HEK293 (cell line): ENCODE data around the gene SERF2.

Experiments used
- BCL11A ChIP-seq: fragments of 450-650 bp; formaldehyde crosslinking; IDR thresholded peaks from 2 replicates; pipeline ENCODE4 v1.5.1; 2016; ENCODE audit warnings: low read depth, missing biosample characterization, missing genetic modification characterization
- GLIS1 ChIP-seq: fragments of 450-650 bp; formaldehyde crosslinking; IDR thresholded peaks from 2 replicates; pipeline ENCODE4 v1.5.1; 2016; ENCODE audit warnings: missing biosample characterization, missing genetic modification characterization
- GLIS2 ChIP-seq: fragments of 450-650 bp; formaldehyde crosslinking; IDR thresholded peaks from 2 replicates; pipeline ENCODE4 v1.5.1; 2016; ENCODE audit warnings: missing biosample characterization, missing genetic modification characterization
- KLF16 ChIP-seq: fragments of 450-650 bp; formaldehyde crosslinking; IDR thresholded peaks from 2 replicates; pipeline ENCODE4 v1.5.1; 2017; ENCODE audit warnings: missing biosample characterization, missing genetic modification characterization
- KLF7 ChIP-seq: fragments of 450-650 bp; formaldehyde crosslinking; IDR thresholded peaks from 2 replicates; pipeline ENCODE4 v1.5.1; 2016; ENCODE audit warnings: missing biosample characterization, missing genetic modification characterization, borderline replicate concordance
- OSR2 ChIP-seq: fragments of 450-650 bp; formaldehyde crosslinking; IDR thresholded peaks from 2 replicates; pipeline ENCODE4 v1.5.1; 2016; ENCODE audit warnings: missing biosample characterization, missing genetic modification characterization
- PRDM1 ChIP-seq: fragments of 450-650 bp; formaldehyde crosslinking; IDR thresholded peaks from 2 replicates; pipeline ENCODE4; 2016; ENCODE audit warnings: missing biosample characterization, missing genetic modification characterization
- REPIN1 ChIP-seq: fragments of 450-650 bp; formaldehyde crosslinking; IDR thresholded peaks from 2 replicates; pipeline ENCODE4 v1.5.1; 2017; ENCODE audit warnings: missing biosample characterization, missing genetic modification characterization, low read depth
- ZBTB21 ChIP-seq: fragments of 450-650 bp; formaldehyde crosslinking; IDR thresholded peaks from 2 replicates; pipeline ENCODE4 v1.5.1; 2017; ENCODE audit warnings: missing biosample characterization, missing genetic modification characterization
- ZEB2 ChIP-seq: fragments of 450-650 bp; formaldehyde crosslinking; IDR thresholded peaks from 2 replicates; pipeline ENCODE4 v1.5.1; 2016; ENCODE audit warnings: missing biosample characterization, missing genetic modification characterization
- ZFP69B ChIP-seq: fragments of 450-650 bp; formaldehyde crosslinking; IDR thresholded peaks from 2 replicates; pipeline ENCODE4 v1.5.1; 2016; ENCODE audit warnings: missing biosample characterization, missing genetic modification characterization
- ZIC2 ChIP-seq: fragments of 450-650 bp; formaldehyde crosslinking; IDR thresholded peaks from 2 replicates; pipeline ENCODE4 v1.5.1; 2016; ENCODE audit warnings: missing biosample characterization, missing genetic modification characterization
- ZNF830 ChIP-seq: fragments of 450-650 bp; IDR thresholded peaks from 2 replicates; pipeline ENCODE4 v1.5.0; 2018; ENCODE audit warnings: missing biosample characterization, missing genetic modification characterization, low read depth, mild to moderate bottlenecking, moderate library complexity
- ZXDB ChIP-seq: fragments of 450-650 bp; formaldehyde crosslinking; IDR thresholded peaks from 2 replicates; pipeline ENCODE4 v1.5.1; 2016; ENCODE audit warnings: missing biosample characterization, missing genetic modification characterization
- TF ChIP-seq, protein P1 (sequence below): fragments of 450-650 bp; formaldehyde crosslinking; IDR thresholded peaks from 2 replicates; pipeline ENCODE4 v1.5.1; 2017; ENCODE audit warnings: missing biosample characterization, missing genetic modification characterization
- TF ChIP-seq, protein P2 (sequence below): fragments of 450-650 bp; formaldehyde crosslinking; IDR thresholded peaks from 2 replicates; pipeline ENCODE4 v1.5.1; 2016; ENCODE audit warnings: missing biosample characterization, missing genetic modification characterization
- TF ChIP-seq, protein P3 (sequence below): fragments of 450-650 bp; formaldehyde crosslinking; optimal IDR thresholded peaks from 2 replicates; pipeline ENCODE3; 2016; ENCODE audit warnings: missing biosample characterization, mild to moderate bottlenecking, missing genetic modification characterization
- TF ChIP-seq, protein P4 (sequence below): fragments of 450-650 bp; formaldehyde crosslinking; IDR thresholded peaks from 2 replicates; pipeline ENCODE4 v1.5.1; 2016; ENCODE audit warnings: missing biosample characterization, missing genetic modification characterization
- TF ChIP-seq, protein P5 (sequence below): fragments of 450-650 bp; formaldehyde crosslinking; IDR thresholded peaks from 2 replicates; pipeline ENCODE4 v1.5.1; 2016; ENCODE audit warnings: missing biosample characterization, missing genetic modification characterization
- TF ChIP-seq, protein P6 (sequence below): fragments of 450-650 bp; formaldehyde crosslinking; IDR thresholded peaks from 2 replicates; pipeline ENCODE4 v1.5.1; 2016; ENCODE audit warnings: missing biosample characterization, missing genetic modification characterization, borderline replicate concordance
- TF ChIP-seq, protein P7 (sequence below): fragments of 450-650 bp; formaldehyde crosslinking; IDR thresholded peaks from 2 replicates; pipeline ENCODE4 v1.5.1; 2016; ENCODE audit warnings: missing biosample characterization, missing genetic modification characterization

Gene SERF2

DNA sequence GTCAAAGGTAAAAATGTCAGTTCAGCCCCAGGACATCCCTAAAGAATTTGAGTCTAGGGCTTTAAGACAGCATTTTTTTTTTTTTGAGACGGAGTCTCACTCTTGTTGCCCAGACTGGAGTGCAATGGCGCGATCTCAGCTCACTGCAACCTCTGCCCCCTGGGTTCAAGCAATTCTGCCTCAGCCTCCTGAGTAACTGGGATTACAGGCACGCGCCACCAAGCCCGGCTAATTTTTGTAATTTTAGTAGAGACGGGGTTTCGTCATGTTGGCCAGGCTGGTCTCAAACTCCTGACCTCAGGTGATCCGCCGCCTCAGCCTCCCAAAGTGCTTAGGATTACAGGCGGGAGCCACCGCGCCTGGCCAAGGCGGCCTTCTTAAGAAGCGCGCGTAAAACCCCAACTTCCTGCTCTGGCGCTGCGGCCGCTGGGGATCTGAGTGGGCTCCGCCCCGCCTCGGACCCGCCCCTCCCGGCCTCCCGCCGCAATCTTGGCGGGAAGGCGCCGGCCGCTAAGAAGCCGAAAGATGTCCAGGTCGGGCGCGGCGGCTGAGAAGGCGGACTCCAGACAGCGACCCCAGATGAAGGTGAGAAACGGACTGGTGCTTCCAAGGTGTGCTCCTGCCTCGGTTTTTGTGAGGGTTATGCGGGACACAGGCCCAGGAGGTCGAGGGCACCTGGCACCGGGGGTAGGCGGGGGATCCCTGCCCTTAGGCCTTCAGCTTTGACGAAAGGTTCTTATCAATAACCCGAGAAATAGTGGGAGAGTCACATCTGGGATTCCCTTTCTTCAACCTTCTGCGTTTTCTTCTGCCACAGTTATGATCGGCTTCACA lies 34.6 kb downstream of the SERF2 start, which contains the start of gene WDR76 (continued):
- TF ChIP-seq, protein P1, sequence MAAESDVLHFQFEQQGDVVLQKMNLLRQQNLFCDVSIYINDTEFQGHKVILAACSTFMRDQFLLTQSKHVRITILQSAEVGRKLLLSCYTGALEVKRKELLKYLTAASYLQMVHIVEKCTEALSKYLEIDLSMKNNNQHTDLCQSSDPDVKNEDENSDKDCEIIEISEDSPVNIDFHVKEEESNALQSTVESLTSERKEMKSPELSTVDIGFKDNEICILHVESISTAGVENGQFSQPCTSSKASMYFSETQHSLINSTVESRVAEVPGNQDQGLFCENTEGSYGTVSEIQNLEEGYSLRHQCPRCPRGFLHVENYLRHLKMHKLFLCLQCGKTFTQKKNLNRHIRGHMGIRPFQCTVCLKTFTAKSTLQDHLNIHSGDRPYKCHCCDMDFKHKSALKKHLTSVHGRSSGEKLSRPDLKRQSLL (tag by site-specific recombination): no peak
- TF ChIP-seq GLIS1 (tag by site-specific recombination): peak; percentile 79
- TF ChIP-seq REPIN1: 0 out of 2 replicates have a peak, but pooled peaks have one; percentile 29
- TF ChIP-seq ZFP69B (tag by site-specific recombination): peak; percentile 83
- TF ChIP-seq, protein P2, sequence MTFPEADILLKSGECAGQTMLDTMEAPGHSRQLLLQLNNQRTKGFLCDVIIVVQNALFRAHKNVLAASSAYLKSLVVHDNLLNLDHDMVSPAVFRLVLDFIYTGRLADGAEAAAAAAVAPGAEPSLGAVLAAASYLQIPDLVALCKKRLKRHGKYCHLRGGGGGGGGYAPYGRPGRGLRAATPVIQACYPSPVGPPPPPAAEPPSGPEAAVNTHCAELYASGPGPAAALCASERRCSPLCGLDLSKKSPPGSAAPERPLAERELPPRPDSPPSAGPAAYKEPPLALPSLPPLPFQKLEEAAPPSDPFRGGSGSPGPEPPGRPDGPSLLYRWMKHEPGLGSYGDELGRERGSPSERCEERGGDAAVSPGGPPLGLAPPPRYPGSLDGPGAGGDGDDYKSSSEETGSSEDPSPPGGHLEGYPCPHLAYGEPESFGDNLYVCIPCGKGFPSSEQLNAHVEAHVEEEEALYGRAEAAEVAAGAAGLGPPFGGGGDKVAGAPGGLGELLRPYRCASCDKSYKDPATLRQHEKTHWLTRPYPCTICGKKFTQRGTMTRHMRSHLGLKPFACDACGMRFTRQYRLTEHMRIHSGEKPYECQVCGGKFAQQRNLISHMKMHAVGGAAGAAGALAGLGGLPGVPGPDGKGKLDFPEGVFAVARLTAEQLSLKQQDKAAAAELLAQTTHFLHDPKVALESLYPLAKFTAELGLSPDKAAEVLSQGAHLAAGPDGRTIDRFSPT (tag by site-specific recombination): peak; percentile 42; the same call in 1 of the 2 replicates
- TF ChIP-seq, protein P3, sequence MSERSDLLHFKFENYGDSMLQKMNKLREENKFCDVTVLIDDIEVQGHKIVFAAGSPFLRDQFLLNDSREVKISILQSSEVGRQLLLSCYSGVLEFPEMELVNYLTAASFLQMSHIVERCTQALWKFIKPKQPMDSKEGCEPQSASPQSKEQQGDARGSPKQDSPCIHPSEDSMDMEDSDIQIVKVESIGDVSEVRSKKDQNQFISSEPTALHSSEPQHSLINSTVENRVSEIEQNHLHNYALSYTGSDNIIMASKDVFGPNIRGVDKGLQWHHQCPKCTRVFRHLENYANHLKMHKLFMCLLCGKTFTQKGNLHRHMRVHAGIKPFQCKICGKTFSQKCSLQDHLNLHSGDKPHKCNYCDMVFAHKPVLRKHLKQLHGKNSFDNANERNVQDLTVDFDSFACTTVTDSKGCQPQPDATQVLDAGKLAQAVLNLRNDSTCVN: peak; percentile 45
- no peak for TF ChIP-seq PRDM1 (tag by site-specific recombination)
- peak; percentile 85 for TF ChIP-seq KLF7
- TF ChIP-seq KLF16 (tag by site-specific recombination): peak; percentile 27; the same call in 1 of the 2 replicates
- TF ChIP-seq, protein P4, sequence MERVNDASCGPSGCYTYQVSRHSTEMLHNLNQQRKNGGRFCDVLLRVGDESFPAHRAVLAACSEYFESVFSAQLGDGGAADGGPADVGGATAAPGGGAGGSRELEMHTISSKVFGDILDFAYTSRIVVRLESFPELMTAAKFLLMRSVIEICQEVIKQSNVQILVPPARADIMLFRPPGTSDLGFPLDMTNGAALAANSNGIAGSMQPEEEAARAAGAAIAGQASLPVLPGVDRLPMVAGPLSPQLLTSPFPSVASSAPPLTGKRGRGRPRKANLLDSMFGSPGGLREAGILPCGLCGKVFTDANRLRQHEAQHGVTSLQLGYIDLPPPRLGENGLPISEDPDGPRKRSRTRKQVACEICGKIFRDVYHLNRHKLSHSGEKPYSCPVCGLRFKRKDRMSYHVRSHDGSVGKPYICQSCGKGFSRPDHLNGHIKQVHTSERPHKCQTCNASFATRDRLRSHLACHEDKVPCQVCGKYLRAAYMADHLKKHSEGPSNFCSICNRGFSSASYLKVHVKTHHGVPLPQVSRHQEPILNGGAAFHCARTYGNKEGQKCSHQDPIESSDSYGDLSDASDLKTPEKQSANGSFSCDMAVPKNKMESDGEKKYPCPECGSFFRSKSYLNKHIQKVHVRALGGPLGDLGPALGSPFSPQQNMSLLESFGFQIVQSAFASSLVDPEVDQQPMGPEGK (tag by site-specific recombination): peak; percentile 69
- TF ChIP-seq, protein P5, sequence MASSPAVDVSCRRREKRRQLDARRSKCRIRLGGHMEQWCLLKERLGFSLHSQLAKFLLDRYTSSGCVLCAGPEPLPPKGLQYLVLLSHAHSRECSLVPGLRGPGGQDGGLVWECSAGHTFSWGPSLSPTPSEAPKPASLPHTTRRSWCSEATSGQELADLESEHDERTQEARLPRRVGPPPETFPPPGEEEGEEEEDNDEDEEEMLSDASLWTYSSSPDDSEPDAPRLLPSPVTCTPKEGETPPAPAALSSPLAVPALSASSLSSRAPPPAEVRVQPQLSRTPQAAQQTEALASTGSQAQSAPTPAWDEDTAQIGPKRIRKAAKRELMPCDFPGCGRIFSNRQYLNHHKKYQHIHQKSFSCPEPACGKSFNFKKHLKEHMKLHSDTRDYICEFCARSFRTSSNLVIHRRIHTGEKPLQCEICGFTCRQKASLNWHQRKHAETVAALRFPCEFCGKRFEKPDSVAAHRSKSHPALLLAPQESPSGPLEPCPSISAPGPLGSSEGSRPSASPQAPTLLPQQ (tag by site-specific recombination): peak; percentile 73; the same call in 1 of the 2 replicates
- TF ChIP-seq, protein P6, sequence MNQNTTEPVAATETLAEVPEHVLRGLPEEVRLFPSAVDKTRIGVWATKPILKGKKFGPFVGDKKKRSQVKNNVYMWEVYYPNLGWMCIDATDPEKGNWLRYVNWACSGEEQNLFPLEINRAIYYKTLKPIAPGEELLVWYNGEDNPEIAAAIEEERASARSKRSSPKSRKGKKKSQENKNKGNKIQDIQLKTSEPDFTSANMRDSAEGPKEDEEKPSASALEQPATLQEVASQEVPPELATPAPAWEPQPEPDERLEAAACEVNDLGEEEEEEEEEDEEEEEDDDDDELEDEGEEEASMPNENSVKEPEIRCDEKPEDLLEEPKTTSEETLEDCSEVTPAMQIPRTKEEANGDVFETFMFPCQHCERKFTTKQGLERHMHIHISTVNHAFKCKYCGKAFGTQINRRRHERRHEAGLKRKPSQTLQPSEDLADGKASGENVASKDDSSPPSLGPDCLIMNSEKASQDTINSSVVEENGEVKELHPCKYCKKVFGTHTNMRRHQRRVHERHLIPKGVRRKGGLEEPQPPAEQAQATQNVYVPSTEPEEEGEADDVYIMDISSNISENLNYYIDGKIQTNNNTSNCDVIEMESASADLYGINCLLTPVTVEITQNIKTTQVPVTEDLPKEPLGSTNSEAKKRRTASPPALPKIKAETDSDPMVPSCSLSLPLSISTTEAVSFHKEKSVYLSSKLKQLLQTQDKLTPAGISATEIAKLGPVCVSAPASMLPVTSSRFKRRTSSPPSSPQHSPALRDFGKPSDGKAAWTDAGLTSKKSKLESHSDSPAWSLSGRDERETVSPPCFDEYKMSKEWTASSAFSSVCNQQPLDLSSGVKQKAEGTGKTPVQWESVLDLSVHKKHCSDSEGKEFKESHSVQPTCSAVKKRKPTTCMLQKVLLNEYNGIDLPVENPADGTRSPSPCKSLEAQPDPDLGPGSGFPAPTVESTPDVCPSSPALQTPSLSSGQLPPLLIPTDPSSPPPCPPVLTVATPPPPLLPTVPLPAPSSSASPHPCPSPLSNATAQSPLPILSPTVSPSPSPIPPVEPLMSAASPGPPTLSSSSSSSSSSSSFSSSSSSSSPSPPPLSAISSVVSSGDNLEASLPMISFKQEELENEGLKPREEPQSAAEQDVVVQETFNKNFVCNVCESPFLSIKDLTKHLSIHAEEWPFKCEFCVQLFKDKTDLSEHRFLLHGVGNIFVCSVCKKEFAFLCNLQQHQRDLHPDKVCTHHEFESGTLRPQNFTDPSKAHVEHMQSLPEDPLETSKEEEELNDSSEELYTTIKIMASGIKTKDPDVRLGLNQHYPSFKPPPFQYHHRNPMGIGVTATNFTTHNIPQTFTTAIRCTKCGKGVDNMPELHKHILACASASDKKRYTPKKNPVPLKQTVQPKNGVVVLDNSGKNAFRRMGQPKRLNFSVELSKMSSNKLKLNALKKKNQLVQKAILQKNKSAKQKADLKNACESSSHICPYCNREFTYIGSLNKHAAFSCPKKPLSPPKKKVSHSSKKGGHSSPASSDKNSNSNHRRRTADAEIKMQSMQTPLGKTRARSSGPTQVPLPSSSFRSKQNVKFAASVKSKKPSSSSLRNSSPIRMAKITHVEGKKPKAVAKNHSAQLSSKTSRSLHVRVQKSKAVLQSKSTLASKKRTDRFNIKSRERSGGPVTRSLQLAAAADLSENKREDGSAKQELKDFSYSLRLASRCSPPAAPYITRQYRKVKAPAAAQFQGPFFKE: no peak
- TF ChIP-seq ZBTB21: peak; percentile 8; the same call in 1 of the 2 replicates
- TF ChIP-seq, protein P7, sequence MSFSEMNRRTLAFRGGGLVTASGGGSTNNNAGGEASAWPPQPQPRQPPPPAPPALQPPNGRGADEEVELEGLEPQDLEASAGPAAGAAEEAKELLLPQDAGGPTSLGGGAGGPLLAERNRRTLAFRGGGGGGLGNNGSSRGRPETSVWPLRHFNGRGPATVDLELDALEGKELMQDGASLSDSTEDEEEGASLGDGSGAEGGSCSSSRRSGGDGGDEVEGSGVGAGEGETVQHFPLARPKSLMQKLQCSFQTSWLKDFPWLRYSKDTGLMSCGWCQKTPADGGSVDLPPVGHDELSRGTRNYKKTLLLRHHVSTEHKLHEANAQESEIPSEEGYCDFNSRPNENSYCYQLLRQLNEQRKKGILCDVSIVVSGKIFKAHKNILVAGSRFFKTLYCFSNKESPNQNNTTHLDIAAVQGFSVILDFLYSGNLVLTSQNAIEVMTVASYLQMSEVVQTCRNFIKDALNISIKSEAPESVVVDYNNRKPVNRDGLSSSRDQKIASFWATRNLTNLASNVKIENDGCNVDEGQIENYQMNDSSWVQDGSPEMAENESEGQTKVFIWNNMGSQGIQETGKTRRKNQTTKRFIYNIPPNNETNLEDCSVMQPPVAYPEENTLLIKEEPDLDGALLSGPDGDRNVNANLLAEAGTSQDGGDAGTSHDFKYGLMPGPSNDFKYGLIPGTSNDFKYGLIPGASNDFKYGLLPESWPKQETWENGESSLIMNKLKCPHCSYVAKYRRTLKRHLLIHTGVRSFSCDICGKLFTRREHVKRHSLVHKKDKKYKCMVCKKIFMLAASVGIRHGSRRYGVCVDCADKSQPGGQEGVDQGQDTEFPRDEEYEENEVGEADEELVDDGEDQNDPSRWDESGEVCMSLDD: 0 out of 2 replicates have a peak, but pooled peaks have one; percentile 28
- peak; percentile 75 for TF ChIP-seq ZEB2 (tag by site-specific recombination)
- TF ChIP-seq GLIS2 (tag by site-specific recombination): peak; percentile 88
- TF ChIP-seq BCL11A (tag by site-specific recombination): 0 out of 2 replicates have a peak, but pooled peaks have one; percentile 50
- peak; percentile 77 for TF ChIP-seq OSR2
- TF ChIP-seq ZXDB: peak; percentile 63
- no peak for TF ChIP-seq ZNF830 (tag by site-specific recombination)
- TF ChIP-seq ZIC2 (tag by site-specific recombination): peak; percentile 37; the same call in 1 of the 2 replicates
